Measurements from ENCODE around the gene SOS2. TPM values are rescaled to one million over a fixed set of nuclear protein-coding genes. Genes with fewer than 3 reads are reported as not detected.

Gene SOS2
- total and polyA plus RNA-seq, 2 donors (not counting 1 experiment from before 2014, with no cell fraction given): 9.6 to 51.0 TPM

GRCh38 chr14:50092006-50092555 lies 139.3 kb downstream of the SOS2 start:
- Histone ChIP-seq H3K9me3 (ENCODE audit: control extremely low read depth in 1 of 3, control insufficient read depth in 2 of 3, insufficient read depth in 1 of 3, low read length in 2 of 3) (no peaks in the 10 kb centered on the region), H3K36me3 (replicated peaks in 1 of 2; ENCODE audit: control extremely low read depth in 1 of 2, control insufficient read depth in 1 of 2, extremely low read depth in 1 of 2, insufficient read depth in 2 of 2, low read length in 1 of 2) (peaks cover 0 to 17% of the 10 kb centered on the region in 2 experiments), H3K27me3 (replicated peaks in 1 of 4; ENCODE audit: control extremely low read depth in 1 of 4, control insufficient read depth in 3 of 4, insufficient read depth in 4 of 4, low read length in 3 of 4) (no peaks in the 10 kb centered on the region), H3K9ac (ENCODE audit: low read length) (no peak overlapping the region), H4K20me1 (ENCODE audit: control insufficient read depth, insufficient read depth, low read length, poor library complexity, severe bottlenecking) (no peaks in the 10 kb centered on the region), H3K4me2 (replicated peaks; ENCODE audit: low read depth, low read length, poor library complexity, severe bottlenecking) (peak overlapping the region; percentile 51), H3K27ac (ENCODE audit: low read length in 2 of 2) (peak overlapping the region; percentile 30 to 70), H3K79me2 (ENCODE audit: control insufficient read depth, insufficient read depth, low read length) (peaks cover 94% of the 10 kb centered on the region), H3K4me3 (ENCODE audit: control extremely low read depth in 1 of 5, extremely low read depth in 1 of 5, insufficient read depth in 1 of 5, low read depth in 2 of 5, low read length in 4 of 5) (no peak overlapping the region), H3K4me1 (ENCODE audit: control insufficient read depth in 2 of 2, insufficient read depth in 2 of 2, low read length in 2 of 2) (peaks cover 78 to 83% of the 10 kb centered on the region in 2 donors), H2AFZ (ENCODE audit: insufficient read depth, low read depth, low read length, poor library complexity, severe bottlenecking) (no peak overlapping the region)
- ATAC-seq (ENCODE audit: low read depth): no peak
- Mint-ChIP-seq H3K27ac (peak overlapping the region; percentile 87), H3K4me3 (peak overlapping the region; percentile 44), H3K27me3 (no peaks in the 10 kb centered on the region), H3K9me3 (ENCODE audit: insufficient read depth) (no peaks in the 10 kb centered on the region), H3K4me1 (peaks cover 80% of the 10 kb centered on the region)
- intact Hi-C loops (cut with micrococcal nuclease): no loop called here
- TF ChIP-seq EZH2 (IDR thresholded peaks at IDR 0.05; ENCODE audit: borderline replicate concordance, insufficient read depth, low read depth, low read length, poor library complexity, severe bottlenecking) (no peak), CTCF (IDR thresholded peaks at IDR 0.05) (no peak)
- ChIA-PET CTCF (interaction anchor here (1.1 to 9.2 kb wide), 5 partner anchors 12 to 240 kb away, joined by 3 to 70 read pairs (median 5); partner anchors contain the start of gene NEMF), POLR2A (interaction anchor here (0.5 to 1.6 kb wide), 7 partner anchors 8 to 229 kb away, joined by 3 to 5 read pairs (median 4); no protein-coding TSS in a partner anchor)
- 90% methylated on average over 2 of the region's 6 CpGs for WGBS (ENCODE audit: insufficient coverage)
- no peak for DNase-seq

DNA sequence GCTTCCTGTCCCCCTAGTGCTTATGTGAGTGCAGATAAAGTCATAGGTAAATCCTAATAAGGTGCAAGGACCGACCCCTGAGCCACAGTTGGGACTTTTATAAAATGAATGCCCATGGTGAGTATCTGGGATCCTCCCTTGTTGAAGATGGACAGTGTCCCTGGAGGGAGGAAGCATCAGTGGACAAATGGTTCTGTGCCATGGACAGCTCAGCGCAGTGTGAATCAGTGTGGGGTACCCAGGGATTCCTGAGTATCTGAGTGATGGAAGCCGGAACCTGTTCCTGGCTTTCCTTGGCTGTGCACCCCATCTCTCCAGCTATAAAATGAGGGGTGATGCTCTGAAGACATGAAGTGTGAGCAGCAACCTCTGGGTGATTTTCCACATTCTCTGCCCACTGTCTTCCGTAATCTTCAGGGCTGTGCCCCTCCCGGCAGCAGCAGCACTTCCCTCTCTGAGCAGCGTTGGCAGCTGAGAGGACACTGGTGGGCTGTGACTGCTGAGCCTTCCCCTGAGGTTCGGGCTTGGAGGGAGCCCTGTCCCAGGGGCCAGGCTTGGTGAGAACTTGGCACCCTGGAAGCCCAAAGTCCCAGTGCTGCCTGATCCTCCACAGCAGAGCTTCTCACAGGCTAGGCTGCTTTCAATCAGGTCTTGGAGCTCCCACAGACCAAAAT lies 140.0 kb downstream of the SOS2 start:
- Histone ChIP-seq H3K4me3 (ENCODE audit: control extremely low read depth in 1 of 5, extremely low read depth in 1 of 5, insufficient read depth in 1 of 5, low read depth in 2 of 5, low read length in 4 of 5) (no peak overlapping the region), H2AFZ (ENCODE audit: insufficient read depth, low read depth, low read length, poor library complexity, severe bottlenecking) (no peak overlapping the region), H3K36me3 (replicated peaks in 1 of 2; ENCODE audit: control extremely low read depth in 1 of 2, control insufficient read depth in 1 of 2, extremely low read depth in 1 of 2, insufficient read depth in 2 of 2, low read length in 1 of 2) (peaks cover 0 to 17% of the 10 kb centered on the region in 2 experiments), H3K4me2 (replicated peaks; ENCODE audit: low read depth, low read length, poor library complexity, severe bottlenecking) (peak overlapping the region; percentile 51), H4K20me1 (ENCODE audit: control insufficient read depth, insufficient read depth, low read length, poor library complexity, severe bottlenecking) (no peaks in the 10 kb centered on the region), H3K27ac (ENCODE audit: low read length in 2 of 2) (peak overlapping the region; percentile 30 to 70), H3K9me3 (ENCODE audit: control extremely low read depth in 1 of 3, control insufficient read depth in 2 of 3, insufficient read depth in 1 of 3, low read length in 2 of 3) (no peaks in the 10 kb centered on the region), H3K79me2 (ENCODE audit: control insufficient read depth, insufficient read depth, low read length) (peaks cover 87% of the 10 kb centered on the region), H3K4me1 (ENCODE audit: control insufficient read depth in 2 of 2, insufficient read depth in 2 of 2, low read length in 2 of 2) (peaks cover 78 to 83% of the 10 kb centered on the region in 2 donors), H3K27me3 (replicated peaks in 1 of 4; ENCODE audit: control extremely low read depth in 1 of 4, control insufficient read depth in 3 of 4, insufficient read depth in 4 of 4, low read length in 3 of 4) (no peaks in the 10 kb centered on the region), H3K9ac (ENCODE audit: low read length) (no peak overlapping the region)
- H3K4me3 Mint-ChIP-seq: peak overlapping the region; percentile 44
- TF ChIP-seq CTCF (IDR thresholded peaks at IDR 0.05) (no peak), EZH2 (IDR thresholded peaks at IDR 0.05; ENCODE audit: borderline replicate concordance, insufficient read depth, low read depth, low read length, poor library complexity, severe bottlenecking) (no peak)
- 63% methylated on average over 7 of the region's 7 CpGs for WGBS (ENCODE audit: insufficient coverage)
- DNase-seq: peak; percentile 51
- H3K27ac Mint-ChIP-seq: peak overlapping the region; percentile 87
- POLR2A ChIA-PET: interaction anchor here (0.5 to 1.6 kb wide), 6 partner anchors 9 to 172 kb away, joined by 4 to 5 read pairs (median 4); no protein-coding TSS in a partner anchor
- no peaks in the 10 kb centered on the region for H3K27me3 Mint-ChIP-seq
- CTCF ChIA-PET: interaction anchor here (1.3 to 9.2 kb wide), 4 partner anchors 12 to 239 kb away, joined by 5 to 70 read pairs (median 15); partner anchors contain the start of gene NEMF
- peak; percentile 55 for ATAC-seq (ENCODE audit: low read depth)
- peaks cover 78% of the 10 kb centered on the region for H3K4me1 Mint-ChIP-seq
- intact Hi-C loops (cut with micrococcal nuclease): loop anchor here (1.0 kb wide), 1 partner anchor 8 kb away; no protein-coding TSS in a partner anchor
- no peaks in the 10 kb centered on the region for H3K9me3 Mint-ChIP-seq (ENCODE audit: insufficient read depth)
